LHCN-M2 (cell line): ENCODE measurements around the gene SCN2A. TPM values are rescaled to one million over a fixed set of nuclear protein-coding genes. Genes with fewer than 3 reads are reported as not detected.

Source experiments
- DNase-seq: peaks from one replicate; pipeline ENCODE4 v3.0.0-alpha.2; 2012; ENCODE audit warnings: low read depth
- polyA plus RNA-seq: library from polyadenylated mRNA; unstranded; fragments of >200 nt; gene quantifications from one replicate; pipeline ENCODE4 v1.2.1, GENCODE V29; 2012; ENCODE audit warnings: missing spikeins
- total RNA-seq: library from RNA; depleted of rRNA; stranded (reverse); fragments of >200 nt; gene quantifications from 2 replicates; pipeline ENCODE4 v1.2.3, GENCODE V29; 2014; rRNA removed

SCN2A gene
- 1.3 and 2.3 TPM in 2 replicates for total RNA-seq
- polyA plus RNA-seq = 0.19 TPM

- DNase-seq = peak; percentile 49
Observed at GRCh38 chr2:165239230-165239629, at the start of gene SCN2A. TSS of gene SCN2A (plus strand) at chr2:165239414. CDS start at chr2:165295824, 56,410 bp downstream.

- DNase-seq = no peak
Observed at GRCh38 chr2:165191096-165191728, 48.0 kb upstream of the SCN2A start.

- DNase-seq = no peak
Observed at GRCh38 chr2:165192729-165193128, 46.5 kb upstream of the SCN2A start.

- DNase-seq = no peak
Observed at GRCh38 chr2:165193178-165193777, 45.9 kb upstream of the SCN2A start.

GRCh38 chr2:165196411-165196810 lies 42.8 kb upstream of the SCN2A start:
- no peak for DNase-seq

- no peak for DNase-seq
Observed at GRCh38 chr2:165197346-165197745, 41.9 kb upstream of the SCN2A start.

- no peak for DNase-seq
Observed at GRCh38 chr2:165198181-165198580, 41.0 kb upstream of the SCN2A start.

- DNase-seq = no peak
Observed at GRCh38 chr2:165202239-165202638, 37.0 kb upstream of the SCN2A start.

- DNase-seq = peak; percentile 49
Observed at GRCh38 chr2:165203689-165204559, 35.3 kb upstream of the SCN2A start, which contains the start of gene SCN3A. TSS of gene SCN3A (minus strand) at chr2:165204050. CDS start at chr2:165176394, 27,656 bp downstream.

GRCh38 chr2:165205865-165206264 lies 33.3 kb upstream of the SCN2A start:
- DNase-seq = no peak

- DNase-seq = no peak
Observed at GRCh38 chr2:165208094-165208493, 31.1 kb upstream of the SCN2A start.

- no peak for DNase-seq
Observed at GRCh38 chr2:165214093-165214492, 25.1 kb upstream of the SCN2A start.

GRCh38 chr2:165219481-165219880 lies 19.7 kb upstream of the SCN2A start:
- DNase-seq = no peak

GRCh38 chr2:165224941-165225340 lies 14.3 kb upstream of the SCN2A start:
- DNase-seq = no peak

GRCh38 chr2:165227571-165227970 lies 11.6 kb upstream of the SCN2A start:
- DNase-seq = no peak

- no peak for DNase-seq
Observed at GRCh38 chr2:165237056-165237455, 2.2 kb upstream of the SCN2A start.

- peak; percentile 26 for DNase-seq
Observed at GRCh38 chr2:165238295-165238694, 919 bp upstream of the SCN2A start.

- DNase-seq = no peak
Observed at GRCh38 chr2:165239856-165240515, 772 bp downstream of the SCN2A start.

GRCh38 chr2:165240916-165241315 lies 1.7 kb downstream of the SCN2A start:
- no peak for DNase-seq

- no peak for DNase-seq
Observed at GRCh38 chr2:165245081-165245793, 6.0 kb downstream of the SCN2A start.

GRCh38 chr2:165248238-165248637 lies 9.0 kb downstream of the SCN2A start:
- DNase-seq = no peak
